Activated naive CD4-positive, alpha-beta T cell treated with Interleukin-2 at 50 U/mL for 16 hours (primary cell): ENCODE measurements around the gene FBXL17.

Experiments used
- DNase-seq: peaks from one replicate; pipeline ENCODE4 v3.0.0-alpha.2; 2020

The FBXL17 gene

GRCh38 chr5:108079753-108080152 is 302.1 kb downstream of the FBXL17 start:
- no peak for DNase-seq

DNA sequence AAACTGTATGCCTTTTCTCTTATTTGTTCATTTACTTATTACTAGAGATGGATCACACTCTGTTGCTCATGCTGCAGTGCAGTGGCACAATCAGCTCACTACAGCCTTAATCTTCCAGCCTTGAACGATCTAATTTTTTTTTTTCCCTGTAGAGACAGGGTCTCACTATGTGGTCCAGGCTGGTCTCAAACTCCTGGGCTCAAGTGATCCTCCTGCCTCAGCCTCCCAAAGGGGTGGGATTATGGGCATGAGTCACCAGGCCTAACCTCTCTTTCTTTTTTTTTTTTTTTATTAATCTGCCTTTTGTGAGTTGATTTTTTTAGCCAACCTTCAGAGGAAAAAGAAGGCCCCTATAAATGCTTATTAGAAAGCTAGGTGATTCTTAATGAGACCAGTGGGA is 303.0 kb downstream of the FBXL17 start:
- DNase-seq = no peak

DNA sequence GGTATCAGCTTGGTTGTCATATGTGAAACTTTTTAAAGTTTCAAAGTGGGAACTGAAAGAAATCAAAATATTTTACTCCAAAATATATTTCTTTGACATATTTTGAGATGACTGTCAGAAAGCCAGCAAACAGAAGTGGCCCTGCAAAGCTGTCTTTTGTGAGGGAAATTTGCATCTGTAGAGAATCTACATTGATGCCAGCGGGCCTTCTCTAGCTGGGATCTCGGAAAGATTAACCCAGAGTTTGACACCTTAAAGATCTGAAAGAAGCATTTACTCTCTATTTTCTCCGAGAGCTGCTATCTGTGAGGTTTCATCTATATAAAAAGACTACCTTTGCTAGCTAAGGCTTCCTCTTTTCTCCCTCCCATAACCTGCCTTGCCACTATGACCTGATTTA is 303.6 kb downstream of the FBXL17 start:
- no peak for DNase-seq

- no peak for DNase-seq
Measured at GRCh38 chr5:108074626-108075025, 307.3 kb downstream of the FBXL17 start.

DNA sequence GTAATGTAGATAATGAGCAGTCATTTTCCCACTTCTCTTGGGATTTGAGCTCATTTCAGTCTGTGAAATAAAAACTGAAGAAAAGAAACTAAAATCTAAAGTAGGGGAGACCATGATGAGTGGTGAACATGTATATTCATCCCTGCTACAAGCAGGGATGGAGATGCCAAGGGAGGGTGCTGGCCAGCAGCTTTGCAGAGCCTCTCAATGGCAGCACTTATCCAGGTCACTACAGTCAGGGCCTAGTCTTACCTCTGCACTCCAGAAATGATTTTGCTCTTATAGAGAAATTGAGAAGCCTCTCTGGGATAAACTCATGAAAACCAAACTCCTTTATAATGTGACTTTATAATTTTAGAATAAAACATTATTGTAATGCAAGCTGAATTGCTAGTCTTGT is 317.6 kb downstream of the FBXL17 start:
- no peak for DNase-seq

DNA sequence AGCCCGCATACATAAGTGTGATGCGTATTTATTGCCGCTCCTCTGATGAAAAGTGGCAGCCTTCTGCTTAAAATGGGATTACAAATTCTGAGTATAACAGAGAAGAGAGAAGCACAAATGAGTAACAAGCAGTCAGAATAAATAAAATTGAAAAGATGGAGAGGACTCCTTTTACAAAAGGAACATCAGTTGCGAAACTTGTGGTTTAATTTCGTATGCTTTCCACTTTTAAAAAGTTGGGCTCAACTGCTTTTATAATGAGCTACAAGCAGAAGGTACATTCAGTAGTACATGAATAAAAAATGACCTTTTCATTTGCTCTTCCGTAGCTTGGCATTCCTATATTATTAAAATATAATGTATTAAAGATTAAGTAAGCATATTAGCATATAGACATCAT is 320.0 kb downstream of the FBXL17 start:
- no peak for DNase-seq

- DNase-seq = no peak
Measured at GRCh38 chr5:108060340-108060739, 321.6 kb downstream of the FBXL17 start.

GRCh38 chr5:108059334-108059733 is 322.6 kb downstream of the FBXL17 start:
- no peak for DNase-seq

DNA sequence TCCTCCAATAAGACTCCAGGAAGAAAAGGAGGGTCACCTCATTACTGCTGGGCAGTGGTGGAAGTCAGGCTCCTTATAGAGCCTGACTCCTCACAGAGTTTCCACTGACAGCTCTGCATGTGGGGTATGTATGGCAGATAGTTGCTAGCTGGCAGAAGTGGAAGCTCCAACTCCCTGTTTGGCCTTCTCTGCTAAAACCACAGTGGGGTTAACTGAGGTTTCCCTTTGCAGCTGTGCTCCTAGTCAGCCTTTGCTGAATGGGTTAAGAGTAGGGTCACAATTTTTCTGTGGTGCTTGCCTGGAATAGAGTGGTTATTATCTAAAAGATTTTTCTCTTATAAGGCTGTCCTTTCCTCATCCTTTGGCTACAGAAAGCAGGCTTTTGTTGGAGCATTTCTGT is 327.5 kb downstream of the FBXL17 start:
- DNase-seq = no peak

DNA sequence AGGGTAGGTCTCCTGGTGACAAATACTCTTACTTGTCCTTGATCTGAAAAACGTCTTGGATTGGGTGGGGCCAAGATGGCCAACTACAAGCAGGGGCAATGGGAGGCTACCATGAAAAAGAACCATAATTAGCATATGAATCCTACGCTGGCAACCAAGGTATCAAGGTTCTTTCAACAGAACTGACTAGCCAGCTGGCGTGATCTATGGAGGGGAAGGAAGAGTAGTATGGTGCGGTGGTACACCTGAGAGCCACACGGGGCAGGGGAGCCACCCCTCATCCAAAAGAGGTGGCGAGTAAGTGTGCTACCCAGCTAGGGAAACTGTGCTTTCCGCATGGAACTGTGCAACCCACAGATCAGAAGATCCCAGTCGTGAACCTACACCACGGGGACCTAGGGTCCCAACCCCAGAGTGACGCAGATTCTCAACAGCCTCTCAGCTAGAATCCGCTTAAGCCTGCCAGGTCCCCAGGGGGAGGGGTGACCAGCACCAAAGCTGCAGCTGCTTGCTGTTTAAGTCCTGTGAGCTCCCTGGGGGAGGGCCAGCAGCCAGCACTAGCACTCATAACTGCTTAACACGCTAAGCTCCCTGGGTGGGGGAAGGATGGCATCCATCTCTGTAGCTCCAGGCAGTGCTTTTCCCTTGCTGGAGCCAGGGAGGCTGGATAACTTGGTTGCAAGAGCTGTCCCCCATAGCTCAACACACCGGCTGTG is 334.8 kb downstream of the FBXL17 start:
- no peak for DNase-seq

DNA sequence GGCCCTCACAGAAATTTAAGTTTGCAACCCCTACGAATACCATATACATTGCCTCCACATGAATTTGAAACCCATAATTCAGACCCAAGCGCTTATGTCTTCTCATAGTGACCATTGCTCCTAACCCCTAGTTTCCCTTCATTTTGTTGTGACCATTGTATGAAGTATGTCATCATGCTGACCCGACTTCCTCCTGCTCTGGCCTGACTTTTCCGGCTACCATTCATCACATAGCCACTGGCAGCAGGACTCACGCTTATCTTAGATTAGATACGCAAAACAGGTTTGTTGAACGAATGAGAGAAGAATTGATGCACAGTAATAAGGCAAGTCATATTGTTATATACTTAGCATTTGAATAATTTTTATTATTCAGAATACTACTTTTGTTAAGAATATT is 345.4 kb downstream of the FBXL17 start:
- no peak for DNase-seq

GRCh38 chr5:108028883-108029282 is 353.0 kb downstream of the FBXL17 start:
- no peak for DNase-seq

GRCh38 chr5:108028412-108028811 is 353.5 kb downstream of the FBXL17 start:
- no peak for DNase-seq

- no peak for DNase-seq
Measured at GRCh38 chr5:108025957-108026356, 355.9 kb downstream of the FBXL17 start.

DNA sequence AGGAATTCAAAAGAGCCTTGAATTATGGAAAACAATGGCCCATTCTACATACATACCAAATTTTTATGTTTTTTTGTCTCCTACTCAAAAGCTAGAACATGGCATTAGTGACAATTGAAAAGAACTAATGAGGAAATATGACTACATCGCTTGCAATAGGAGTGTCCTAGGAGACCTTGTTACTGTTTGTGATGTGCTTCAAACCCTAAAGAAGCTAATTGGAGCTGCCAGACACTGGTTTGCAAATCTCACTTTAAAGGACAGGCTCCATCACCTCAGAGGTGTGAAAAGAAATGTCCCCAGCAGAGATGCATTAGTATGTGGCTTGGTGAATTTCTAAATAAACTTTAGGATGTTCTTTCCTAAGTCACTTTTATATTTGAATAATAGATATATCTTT is 356.9 kb downstream of the FBXL17 start:
- DNase-seq = no peak

DNA sequence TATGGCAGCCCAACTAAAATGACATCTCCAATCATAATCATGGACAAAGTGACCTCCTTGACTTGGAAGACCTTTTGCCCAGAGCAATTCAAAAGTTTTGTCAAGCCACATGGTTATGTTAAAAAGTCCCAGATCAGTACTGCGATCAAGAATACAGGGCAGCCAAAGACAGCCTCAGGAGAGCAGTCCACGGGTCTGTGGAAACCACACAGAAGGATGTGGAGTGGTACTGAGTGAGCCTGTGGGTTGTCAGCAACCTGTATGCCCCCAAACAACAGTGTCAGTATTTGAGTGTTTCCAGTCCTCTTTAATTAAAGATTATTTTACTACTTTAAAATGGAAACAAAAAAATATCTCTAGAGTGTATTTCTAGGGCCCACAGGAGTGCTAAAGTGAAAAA is 365.8 kb downstream of the FBXL17 start:
- no peak for DNase-seq

GRCh38 chr5:108006791-108007190 is 375.1 kb downstream of the FBXL17 start:
- DNase-seq = no peak

- DNase-seq = no peak
Measured at GRCh38 chr5:108003178-108003577, 378.7 kb downstream of the FBXL17 start.

GRCh38 chr5:108001222-108001621 is 380.7 kb downstream of the FBXL17 start:
- DNase-seq = no peak

DNA sequence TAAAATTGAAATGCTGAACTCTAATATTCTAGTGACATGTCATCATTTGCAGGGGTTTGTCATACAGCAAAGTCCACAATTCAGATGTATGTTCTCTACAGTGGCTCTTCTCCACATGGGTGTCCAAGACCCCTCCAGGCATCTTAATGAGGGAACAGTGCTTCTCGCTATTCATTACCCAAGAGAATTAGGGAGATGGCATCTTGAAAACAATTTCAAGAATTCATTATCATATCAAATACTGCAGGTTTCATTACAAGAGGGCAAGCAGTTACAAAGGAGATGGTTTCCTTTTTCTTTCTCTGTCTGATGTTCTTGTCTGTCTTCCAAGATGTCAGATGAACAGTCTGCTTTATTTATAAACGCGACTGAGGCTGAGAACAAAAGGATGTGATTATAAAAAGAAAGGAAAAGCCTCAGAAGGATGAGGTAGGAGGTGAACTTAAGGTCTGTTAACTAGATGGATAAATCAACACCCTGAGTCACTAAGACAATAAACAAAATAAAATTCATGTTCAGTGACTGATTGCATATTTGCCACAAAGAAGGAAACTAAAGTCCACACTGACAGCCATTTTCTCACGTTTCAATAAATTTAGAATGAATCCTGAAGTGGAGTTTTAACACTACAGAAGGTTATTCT is 384.4 kb downstream of the FBXL17 start:
- DNase-seq = no peak

GRCh38 chr5:107993341-107993740 is 388.6 kb downstream of the FBXL17 start:
- no peak for DNase-seq

GRCh38 chr5:107990881-107991810 is 390.8 kb downstream of the FBXL17 start:
- no peak for DNase-seq

- no peak for DNase-seq
Measured at GRCh38 chr5:107985144-107985543, 396.8 kb downstream of the FBXL17 start.
